ENCODE data around the gene PRSS37.
"Not testable (repeated sequence)": the region's sequence is repeated elsewhere in the genome, so short reads cannot be mapped to it uniquely, and the experiment has no call there.

Gene PRSS37

DNA sequence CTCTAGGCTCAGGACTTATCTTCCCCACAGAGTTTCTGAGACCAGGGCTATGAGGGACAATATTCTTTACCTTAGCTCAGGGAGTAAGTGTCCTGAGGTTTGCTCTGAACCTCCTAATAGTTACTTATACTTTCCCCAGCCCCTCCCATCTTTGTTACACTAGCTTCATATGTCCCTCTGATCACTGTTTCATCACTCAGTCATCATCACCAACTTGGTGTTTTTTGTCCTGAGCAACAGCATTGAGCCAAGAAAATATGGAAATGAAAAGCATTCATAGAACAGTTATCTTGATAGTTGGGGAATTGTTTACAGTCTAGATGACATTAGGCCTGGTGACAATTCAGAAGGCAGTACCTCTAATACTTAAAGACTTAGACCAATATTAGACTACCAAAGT lies at the start of gene PRSS37:
TSS of gene PRSS37 (minus strand) at position 101 of the 400 bp plus-strand sequence. CDS start 436 bp downstream, outside the sequence.
- DNase-seq, result no peak

GRCh38 chr7:141889321-141889720 lies 48.0 kb upstream of the PRSS37 start:
- no peak for DNase-seq

- DNase-seq, result no peak
Measured at GRCh38 chr7:141884539-141885225, 43.4 kb upstream of the PRSS37 start.

DNA sequence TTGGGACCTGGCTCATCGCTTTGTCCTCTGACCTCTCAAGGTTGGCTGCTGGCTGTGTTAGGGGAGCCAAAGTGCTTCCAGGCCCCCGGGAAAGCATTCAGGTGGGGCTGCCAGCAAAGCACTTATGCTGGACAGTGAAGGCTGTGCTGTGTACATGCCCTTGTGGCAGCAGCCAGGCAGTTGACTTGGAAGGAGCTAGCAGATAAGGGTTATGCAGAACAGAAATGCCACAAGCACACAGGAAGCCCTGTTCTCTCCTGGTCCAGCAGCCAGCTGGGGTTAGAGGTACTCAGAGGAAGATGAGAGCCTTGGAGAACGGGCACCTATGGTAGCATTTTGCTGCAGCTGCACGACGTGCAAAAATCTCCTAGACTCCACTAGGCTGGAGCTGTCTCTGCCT lies 39.7 kb upstream of the PRSS37 start:
- DNase-seq, result no peak

GRCh38 chr7:141877365-141877764 lies 36.1 kb upstream of the PRSS37 start:
- no peak for DNase-seq

DNA sequence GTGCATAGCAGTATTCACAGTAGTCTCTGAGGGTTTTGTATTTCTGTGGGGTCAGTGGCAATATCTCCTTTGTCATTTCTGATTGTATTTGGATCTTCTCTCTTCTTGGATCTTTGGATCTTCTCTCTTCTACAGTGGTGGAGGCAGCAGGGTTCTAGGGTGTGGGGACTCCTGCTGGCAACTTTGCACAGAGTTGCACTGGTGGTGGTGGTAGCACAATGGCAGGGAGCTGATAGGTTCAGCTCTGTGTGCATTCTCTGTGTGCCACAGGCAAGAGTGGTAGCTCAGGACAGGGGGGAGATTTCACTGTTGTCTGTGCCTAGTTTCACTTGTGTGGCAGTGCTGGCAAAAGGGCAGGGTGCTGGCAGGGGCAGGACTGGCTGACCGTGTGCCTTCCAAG lies 35.1 kb upstream of the PRSS37 start:
- DNase-seq, result no peak

DNA sequence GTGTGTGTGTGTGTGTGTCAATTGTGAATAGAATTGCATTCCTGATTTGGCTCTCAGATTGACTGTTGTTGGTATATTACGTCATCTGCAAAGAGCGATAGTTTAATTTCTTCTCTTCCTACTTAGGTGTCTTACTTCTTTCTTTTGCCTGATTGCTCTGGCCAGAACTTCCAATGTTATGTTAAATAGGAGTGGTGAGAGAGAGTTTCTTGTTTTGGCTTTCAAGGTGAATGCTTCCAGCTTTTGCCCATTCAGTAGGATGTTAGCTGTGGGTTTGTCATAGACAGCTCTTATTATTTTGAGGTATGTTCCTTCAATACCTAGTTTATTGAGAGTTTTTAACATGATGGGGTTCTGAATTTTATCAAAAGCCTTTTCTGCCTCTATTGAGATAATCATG lies 34.2 kb upstream of the PRSS37 start:
- no peak for DNase-seq

DNA sequence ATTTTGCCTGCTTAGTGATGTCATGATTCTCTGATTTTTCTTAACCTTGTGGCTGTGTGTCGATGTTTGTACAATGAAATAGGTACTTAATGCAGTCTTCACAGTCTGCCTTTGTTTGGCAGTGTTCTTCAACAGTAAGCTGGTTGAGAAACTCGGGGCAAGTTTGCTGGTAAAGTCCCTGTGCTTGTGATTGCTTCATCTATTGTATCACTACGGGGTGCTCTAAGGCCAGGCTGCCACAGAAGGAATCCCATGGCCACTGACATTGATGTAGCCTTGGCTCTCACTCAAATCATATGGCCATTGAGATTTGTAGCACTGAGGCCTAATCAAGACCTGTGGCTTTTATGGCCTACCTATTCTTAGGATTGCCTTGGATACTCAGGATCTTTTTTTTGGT lies 33.5 kb upstream of the PRSS37 start:
- DNase-seq, result no peak

DNA sequence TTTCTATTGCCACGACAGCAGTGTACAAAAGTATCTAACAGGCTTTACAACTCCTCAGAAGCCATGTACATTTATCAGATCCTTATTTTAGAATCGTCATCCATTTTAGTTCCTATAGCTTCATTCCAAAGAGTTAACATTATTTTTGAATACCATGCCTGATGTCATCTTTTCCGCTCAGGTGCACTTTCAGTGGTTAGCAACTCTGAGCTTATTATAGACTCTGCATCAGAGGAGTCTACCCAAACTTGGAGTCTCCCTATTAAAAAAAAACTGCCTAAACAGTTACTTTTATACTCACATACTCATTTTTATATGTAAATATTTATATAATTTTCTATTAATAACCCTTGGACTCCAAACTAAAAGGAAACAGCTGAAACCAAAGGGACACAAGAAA lies 31.6 kb upstream of the PRSS37 start:
- no peak for DNase-seq

DNA sequence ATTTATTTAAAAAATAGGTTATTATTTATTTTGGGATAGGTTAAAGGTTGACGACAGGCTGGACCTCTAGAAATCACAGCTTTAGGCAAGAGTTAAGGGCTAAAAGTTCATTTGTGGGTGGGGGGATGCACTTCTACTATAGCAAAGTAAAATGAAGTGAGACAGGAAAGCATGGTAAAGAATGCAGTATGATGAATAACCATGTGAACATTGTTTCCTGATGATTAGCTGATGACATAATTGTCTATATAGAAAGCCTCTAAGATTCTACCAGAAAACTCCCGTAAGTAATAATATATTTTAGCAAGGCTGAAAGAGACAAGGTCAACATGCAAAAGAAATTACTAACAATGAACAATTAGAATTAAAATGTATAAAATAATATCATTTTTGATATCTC lies 25.7 kb upstream of the PRSS37 start:
- DNase-seq, result no peak

DNA sequence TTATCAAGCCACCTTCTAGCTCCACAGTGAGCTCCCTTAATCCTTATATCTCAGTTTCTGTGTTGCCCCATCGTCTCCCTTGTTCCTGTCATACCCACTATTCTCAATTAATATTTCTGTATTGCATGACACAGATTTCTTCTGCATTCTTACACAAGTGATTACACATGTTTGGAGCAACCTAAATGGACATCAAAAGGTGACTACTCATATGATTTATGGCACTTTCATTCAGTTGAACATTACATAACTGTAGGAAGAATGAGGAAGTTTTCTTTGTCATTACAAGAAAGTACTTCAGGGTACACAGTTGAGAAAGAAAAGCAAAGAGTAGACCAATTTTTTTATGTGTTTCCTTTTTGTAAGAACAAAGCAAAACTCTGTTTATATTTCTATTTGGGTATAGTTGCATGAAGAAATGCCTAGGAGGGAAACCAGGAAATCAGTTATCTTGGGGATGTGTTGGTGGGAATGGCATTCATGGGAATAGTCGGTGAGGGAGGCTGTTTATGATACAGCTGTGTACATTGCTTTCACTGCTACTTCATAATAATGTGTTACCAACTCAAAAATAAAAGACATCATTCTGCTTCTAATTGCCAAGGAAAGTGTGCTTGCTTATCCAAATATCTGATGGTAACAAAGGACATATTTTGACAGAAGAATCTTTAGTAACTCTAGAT lies 23.6 kb upstream of the PRSS37 start:
- peak; percentile 51 for DNase-seq

GRCh38 chr7:141860207-141860606 lies 18.9 kb upstream of the PRSS37 start:
- no peak for DNase-seq

- DNase-seq, result no peak
Measured at GRCh38 chr7:141847996-141848395, 6.7 kb upstream of the PRSS37 start.

DNA sequence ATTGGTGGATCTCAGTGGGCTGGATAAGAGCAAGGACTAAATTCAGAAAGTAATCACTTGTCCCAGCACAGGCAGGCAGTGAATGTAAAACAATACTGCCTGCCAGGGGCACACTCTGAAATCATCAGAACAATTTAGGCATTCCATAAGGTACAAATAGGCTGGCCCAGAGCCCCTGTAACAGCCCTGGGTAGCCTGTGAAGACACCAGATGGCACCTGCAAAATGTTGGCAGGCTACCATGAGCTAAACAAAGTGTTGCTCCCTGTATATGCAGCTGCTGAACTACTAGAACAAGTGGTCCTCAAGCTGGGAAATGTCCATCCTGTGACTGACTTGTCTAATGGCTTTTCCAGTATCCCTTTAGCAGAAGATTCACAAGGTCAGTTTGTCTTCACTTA lies 3.0 kb upstream of the PRSS37 start:
- peak; percentile 66 for DNase-seq

- DNase-seq, result no peak
Measured at GRCh38 chr7:141842904-141843303, 1.6 kb upstream of the PRSS37 start.

DNA sequence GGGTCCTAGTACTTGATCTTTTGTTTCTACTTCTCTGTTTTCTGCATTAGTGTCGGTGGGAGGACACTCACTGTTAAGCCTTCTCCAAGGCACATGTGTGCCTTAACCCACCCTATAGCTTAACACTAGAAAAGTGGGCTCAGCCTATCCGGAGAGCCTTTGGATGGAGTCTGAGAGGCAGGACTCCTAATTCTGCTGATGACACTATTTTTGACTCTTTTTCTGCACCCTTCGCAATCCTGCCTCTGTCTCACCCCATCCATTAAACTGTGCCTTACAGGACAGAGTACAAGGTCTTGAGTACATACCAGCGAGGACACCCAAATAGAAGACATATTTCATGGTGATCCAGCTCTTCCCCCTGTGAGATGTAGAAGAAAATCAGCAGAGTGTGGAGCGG lies 577 bp downstream of the PRSS37 start:
- DNase-seq, result no peak

- DNase-seq, result no peak
Measured at GRCh38 chr7:141839256-141839655, 2.0 kb downstream of the PRSS37 start.

DNA sequence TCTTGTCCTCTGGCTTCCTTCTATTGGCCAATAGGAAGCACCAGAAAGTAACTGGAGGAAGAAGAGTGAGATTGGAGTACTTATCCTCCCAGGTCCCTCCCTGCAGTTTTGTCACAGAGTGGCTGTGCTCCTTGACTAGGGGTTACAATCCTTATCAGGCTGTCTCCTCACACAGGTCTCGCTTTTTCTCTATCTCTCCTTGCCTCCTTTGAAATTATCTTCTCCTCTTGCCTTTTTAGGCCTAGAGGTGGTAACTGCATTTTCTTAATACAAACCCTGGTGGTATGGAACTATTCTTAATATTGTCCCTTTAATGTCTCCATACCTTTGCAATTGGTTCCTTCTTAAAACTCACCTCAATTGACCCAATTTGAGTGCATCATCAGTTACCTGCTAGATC lies 2.7 kb downstream of the PRSS37 start:
- DNase-seq, result no peak

DNA sequence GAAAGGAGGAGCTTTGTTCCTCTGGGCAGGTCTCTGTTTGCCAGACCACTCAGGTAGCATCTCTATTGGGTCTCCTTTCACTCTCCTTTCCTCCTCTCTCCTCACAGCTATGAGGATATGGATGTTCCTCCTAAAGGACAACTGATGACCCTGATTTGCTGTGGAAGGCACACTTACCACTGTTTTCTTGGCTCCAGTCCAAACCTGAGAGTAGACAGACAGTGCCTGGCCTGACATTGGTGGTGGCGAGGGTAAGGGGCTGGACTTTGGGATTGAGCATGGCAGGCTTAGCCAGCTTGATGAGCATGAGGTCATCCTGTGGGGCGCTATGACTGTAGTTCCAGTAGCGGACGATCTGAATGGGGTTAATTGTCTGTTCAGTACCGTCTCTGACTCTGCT lies 3.6 kb downstream of the PRSS37 start:
- DNase-seq, result peak; percentile 17

DNA sequence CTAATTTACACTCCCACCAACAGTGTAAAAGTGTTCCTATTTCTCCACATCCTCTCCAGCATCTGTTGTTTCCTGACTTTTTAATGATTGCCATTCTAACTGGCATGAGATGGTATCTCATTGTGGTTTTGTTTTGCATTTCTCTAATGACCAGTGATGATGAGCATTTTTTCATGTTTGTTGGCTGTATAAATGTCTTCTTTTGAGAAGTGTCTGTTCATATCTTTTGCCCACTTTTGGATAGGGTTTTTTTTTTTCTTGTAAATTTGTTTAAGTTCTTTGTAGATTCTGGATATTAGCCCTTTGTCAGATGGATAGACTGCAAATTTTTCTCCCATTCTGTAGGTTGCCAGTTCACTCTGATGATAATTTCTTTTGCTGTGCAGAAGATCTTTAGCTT lies 18.9 kb downstream of the PRSS37 start:
- DNase-seq, result not testable (repeated sequence)

GRCh38 chr7:141820067-141820466 lies 21.2 kb downstream of the PRSS37 start:
- peak; percentile 19 for DNase-seq

- DNase-seq, result no peak
Measured at GRCh38 chr7:141792526-141792925, 48.8 kb downstream of the PRSS37 start.

DNA sequence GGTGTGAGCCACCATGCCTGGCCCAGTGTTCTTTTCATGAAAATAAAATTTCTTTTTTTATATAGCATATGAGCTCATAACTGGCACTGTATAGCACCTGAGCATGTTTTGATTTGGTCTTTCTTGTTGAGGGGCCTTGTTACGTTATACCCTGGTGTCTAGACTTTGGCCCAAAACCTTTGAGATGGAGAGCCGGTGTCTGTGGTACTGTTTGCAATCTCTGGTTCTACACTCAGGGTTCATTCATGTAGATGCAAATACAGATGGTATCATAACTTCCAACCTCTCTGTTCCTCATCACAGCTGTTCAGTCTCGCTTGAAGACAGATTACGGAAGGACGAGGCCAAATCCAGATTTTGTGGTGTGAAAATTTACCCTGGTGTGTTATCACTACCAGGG lies 51.4 kb downstream of the PRSS37 start, which contains the start of gene TAS2R5:
TSS of gene TAS2R5 (plus strand) at position 301 of the 400 bp plus-strand sequence. CDS start 145 bp downstream, outside the sequence.
- no peak for DNase-seq

GRCh38 chr7:141788296-141788695 lies 53.0 kb downstream of the PRSS37 start:
- no peak for DNase-seq
